ENCODE results near the gene APOBEC3F. TPM values are rescaled to one million over a fixed set of nuclear protein-coding genes. Genes with fewer than 3 reads are reported as not detected.

The APOBEC3F gene
- total and polyA plus RNA-seq, 3 experiments from 2014 or later, result 20.5 to 30.1 (median 28.4) TPM

- H3K27ac ChIP-seq (ENCODE audit: low read depth, low read length), result peak overlapping the region; percentile 67
- no peak for DNase-seq
- peak overlapping the region; percentile 43 to 87 (median 64) for H3K4me3 Mint-ChIP-seq
- H3K27me3 ChIP-seq (ENCODE audit: insufficient read depth, low read length, poor library complexity, severe bottlenecking), result no peaks in the 10 kb centered on the region
- no peaks in the 10 kb centered on the region for H3K9me3 Mint-ChIP-seq
- no peaks in the 10 kb centered on the region for H3K9me3 ChIP-seq (ENCODE audit: low read length)
- peak overlapping the region; percentile 92 to 99 (median 96) for H3K27ac Mint-ChIP-seq
- H3K4me1 ChIP-seq (ENCODE audit: insufficient read depth, low read length), result peaks cover 69% of the 10 kb centered on the region
- ChIA-PET CTCF (interaction anchor here (0.8 to 2.2 kb wide), 4 partner anchors 17 to 228 kb away, joined by 3 to 4 read pairs (median 4); no protein-coding TSS in a partner anchor), POLR2A (interaction anchor here (0.9 to 1.4 kb wide), 3 partner anchors 10 to 21 kb away, joined by 3 to 7 read pairs (median 3); partner anchors contain the start of gene APOBEC3G)
- H3K36me3 ChIP-seq (ENCODE audit: insufficient read depth, low read length), result no peaks in the 10 kb centered on the region
- H3K27me3 Mint-ChIP-seq, result peaks cover 0 to 2% of the 10 kb centered on the region in 2 donors
- H3K4me1 Mint-ChIP-seq, result peaks cover 67 to 76% (median 74%) of the 10 kb centered on the region in 3 donors
- H3K36me3 Mint-ChIP-seq, result no peaks in the 10 kb centered on the region
- H3K4me3 ChIP-seq (ENCODE audit: low read length), result no peak overlapping the region
Measured at GRCh38 chr22:39098576-39098975, 57.9 kb downstream of the APOBEC3F start.

GRCh38 chr22:39101226-39101625 is 60.6 kb downstream of the APOBEC3F start:
- H3K4me1 Mint-ChIP-seq, result peaks cover 46 to 51% (median 49%) of the 10 kb centered on the region in 3 donors
- ChIA-PET CTCF (no interaction called here), POLR2A (no interaction called here)
- H3K4me3 Mint-ChIP-seq, result no peak overlapping the region
- Histone ChIP-seq H3K9me3 (ENCODE audit: low read length) (no peaks in the 10 kb centered on the region), H3K4me3 (ENCODE audit: low read length) (no peak overlapping the region), H3K36me3 (ENCODE audit: insufficient read depth, low read length) (no peaks in the 10 kb centered on the region), H3K4me1 (ENCODE audit: insufficient read depth, low read length) (peaks cover 43% of the 10 kb centered on the region), H3K27ac (ENCODE audit: low read depth, low read length) (no peak overlapping the region), H3K27me3 (ENCODE audit: insufficient read depth, low read length, poor library complexity, severe bottlenecking) (no peaks in the 10 kb centered on the region)
- peaks cover 0 to 2% of the 10 kb centered on the region in 2 donors for H3K27me3 Mint-ChIP-seq
- no peaks in the 10 kb centered on the region for H3K36me3 Mint-ChIP-seq
- H3K27ac Mint-ChIP-seq, result peak overlapping the region in 4 of 8 donors; percentile 17 to 95 (median 73)
- no peaks in the 10 kb centered on the region for H3K9me3 Mint-ChIP-seq
- no peak for DNase-seq

GRCh38 chr22:39103431-39103830 is 62.8 kb downstream of the APOBEC3F start:
- no peaks in the 10 kb centered on the region for H3K9me3 Mint-ChIP-seq
- no peak overlapping the region for H3K4me3 Mint-ChIP-seq
- no peak for DNase-seq
- Histone ChIP-seq H3K27me3 (ENCODE audit: insufficient read depth, low read length, poor library complexity, severe bottlenecking) (no peaks in the 10 kb centered on the region), H3K4me3 (ENCODE audit: low read length) (no peak overlapping the region), H3K4me1 (ENCODE audit: insufficient read depth, low read length) (peaks cover 21% of the 10 kb centered on the region), H3K27ac (ENCODE audit: low read depth, low read length) (no peak overlapping the region), H3K36me3 (ENCODE audit: insufficient read depth, low read length) (no peaks in the 10 kb centered on the region), H3K9me3 (ENCODE audit: low read length) (no peaks in the 10 kb centered on the region)
- POLR2A ChIA-PET, result no interaction called here
- peaks cover 26 to 29% (median 28%) of the 10 kb centered on the region in 3 donors for H3K4me1 Mint-ChIP-seq
- no peaks in the 10 kb centered on the region for H3K27me3 Mint-ChIP-seq
- H3K36me3 Mint-ChIP-seq, result no peaks in the 10 kb centered on the region
- H3K27ac Mint-ChIP-seq, result peak overlapping the region in 4 of 8 donors; percentile 44 to 66 (median 56)
- CTCF ChIA-PET, result no interaction called here

Other genes with a start within 250 kb of the APOBEC3F start
- gene DNAL4, start 246.7 kb upstream of the APOBEC3F start, total RNA-seq, result 1 to 10 TPM; 9.1 to 9.6 TPM
- gene DNAL4, start 246.7 kb upstream of the APOBEC3F start, polyA plus RNA-seq, result 12.3 TPM
- gene NPTXR, start 196.8 kb upstream of the APOBEC3F start, total RNA-seq, result 1 to 10 TPM; 5.9 to 6.3 TPM
- gene NPTXR, start 196.8 kb upstream of the APOBEC3F start, polyA plus RNA-seq, result 1.0 TPM
- 100 to 1,000 TPM; 159 to 171 TPM for gene CBX6, start 168.6 kb upstream of the APOBEC3F start, total RNA-seq
- gene CBX6, start 168.6 kb upstream of the APOBEC3F start, polyA plus RNA-seq, result 10.8 TPM
- not detected for gene APOBEC3A, start 83.3 kb upstream of the APOBEC3F start, total RNA-seq
- not detected for gene APOBEC3A, start 83.3 kb upstream of the APOBEC3F start, polyA plus RNA-seq
- 1 to 10 TPM; 6.7 to 7.3 TPM for gene APOBEC3B, start 58.5 kb upstream of the APOBEC3F start, total RNA-seq
- gene APOBEC3B, start 58.5 kb upstream of the APOBEC3F start, polyA plus RNA-seq, result 0.55 TPM
- gene APOBEC3C, start 26.6 kb upstream of the APOBEC3F start, total RNA-seq, result 100 to 1,000 TPM; 133 to 138 TPM
- 255 TPM for gene APOBEC3C, start 26.6 kb upstream of the APOBEC3F start, polyA plus RNA-seq
- 10 to 100 TPM; 40.8 to 41.3 TPM for gene APOBEC3D, start 19.7 kb upstream of the APOBEC3F start, total RNA-seq
- 20.1 TPM for gene APOBEC3D, start 19.7 kb upstream of the APOBEC3F start, polyA plus RNA-seq
- gene APOBEC3G, start 36.4 kb downstream of the APOBEC3F start, total RNA-seq, result 100 to 1,000 TPM; 158 to 165 TPM
- 256 TPM for gene APOBEC3G, start 36.4 kb downstream of the APOBEC3F start, polyA plus RNA-seq
- 10 to 100 TPM; 10.8 to 11.0 TPM for gene APOBEC3H, start 56.4 kb downstream of the APOBEC3F start, total RNA-seq
- gene APOBEC3H, start 56.4 kb downstream of the APOBEC3F start, polyA plus RNA-seq, result 11.7 TPM
- gene CBX7, start 111.8 kb downstream of the APOBEC3F start, total RNA-seq, result 10 to 100 TPM; 26.1 to 26.4 TPM
- gene CBX7, start 111.8 kb downstream of the APOBEC3F start, polyA plus RNA-seq, result 29.7 TPM
- 1 to 10 TPM; 2.3 to 3.0 TPM for gene PDGFB, start 204.1 kb downstream of the APOBEC3F start, total RNA-seq
- 18.2 TPM for gene PDGFB, start 204.1 kb downstream of the APOBEC3F start, polyA plus RNA-seq

Measured in CD8-positive, alpha-beta memory T cell (primary cell).